ENCODE measurements around the gene ZDBF2. TPM values are rescaled to one million over a fixed set of nuclear protein-coding genes. Genes with fewer than 3 reads are reported as not detected.
"Not testable (repeated sequence)": the region's sequence is repeated elsewhere in the genome, so short reads cannot be mapped to it uniquely, and the experiment has no call there.

ZDBF2 gene
- total and polyA plus RNA-seq, 4 donors: 2.1 to 20.2 (median 9.1) TPM

- ATAC-seq (ENCODE audit: low FRiP score) (no peak), DNase-seq (no peak)
- H3K36me3 ChIP-seq (ENCODE audit: control insufficient read depth in 1 of 2, insufficient read depth in 2 of 2, low read length in 1 of 2): no peaks in the 10 kb centered on the region
- no peaks in the 10 kb centered on the region for H3K4me1 ChIP-seq (ENCODE audit: control insufficient read depth in 1 of 2, insufficient read depth in 2 of 2, low read length in 2 of 2)
- intact Hi-C loops (cut with DNase I): no loop called here
- no peaks in the 10 kb centered on the region for H3K27me3 ChIP-seq (ENCODE audit: control insufficient read depth in 1 of 2, insufficient read depth in 2 of 2, low read length in 1 of 2)
- 78 to 80% methylated on average over 6 of the region's 6 CpGs for WGBS, 2 donors
- H3K9me3 ChIP-seq (ENCODE audit: control insufficient read depth, low read length): peaks cover 3% of the 10 kb centered on the region
- H3K4me3 ChIP-seq (ENCODE audit: low read length in 2 of 2): no peak overlapping the region
- no peak overlapping the region for H3K27ac ChIP-seq (ENCODE audit: low read depth in 1 of 2, low read length in 2 of 2)
These were observed 79.7 kb downstream of the ZDBF2 start for GRCh38 chr2:206354129-206354528.

DNA sequence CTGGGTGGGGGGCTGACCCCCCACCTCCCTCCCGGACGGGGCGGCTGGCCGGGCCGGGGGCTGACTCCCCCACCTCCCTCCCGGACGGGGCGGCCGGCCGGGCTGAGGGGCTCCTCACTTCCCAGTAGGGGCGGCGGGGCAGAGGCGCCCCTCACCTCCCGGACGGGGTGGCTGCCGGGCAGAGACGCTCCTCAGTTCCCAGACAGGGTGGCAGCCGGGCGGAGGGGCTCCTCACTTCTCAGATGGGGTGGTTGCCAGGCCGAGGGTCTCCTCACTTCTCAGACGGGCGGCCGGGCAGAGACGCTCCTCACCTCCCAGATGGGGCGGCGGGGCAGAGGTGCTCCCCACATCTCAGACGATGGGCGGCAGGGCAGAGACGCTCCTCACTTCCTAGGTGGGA, 82.4 kb downstream of the ZDBF2 start:
- H3K36me3 ChIP-seq (ENCODE audit: control insufficient read depth in 1 of 2, insufficient read depth in 2 of 2, low read length in 1 of 2); H3K4me1 ChIP-seq (ENCODE audit: control insufficient read depth in 1 of 2, insufficient read depth in 2 of 2, low read length in 2 of 2); intact Hi-C loops (cut with DNase I); H3K27me3 ChIP-seq (ENCODE audit: control insufficient read depth in 1 of 2, insufficient read depth in 2 of 2, low read length in 1 of 2); H3K9me3 ChIP-seq (ENCODE audit: control insufficient read depth, low read length); ATAC-seq (ENCODE audit: low FRiP score); H3K27ac ChIP-seq (ENCODE audit: low read depth in 1 of 2, low read length in 2 of 2); DNase-seq; H3K4me3 ChIP-seq (ENCODE audit: low read length in 2 of 2): not testable (repeated sequence)
- WGBS, 2 donors: 96 to 99% methylated on average over 26 to 29 of the region's 29 CpGs

DNA sequence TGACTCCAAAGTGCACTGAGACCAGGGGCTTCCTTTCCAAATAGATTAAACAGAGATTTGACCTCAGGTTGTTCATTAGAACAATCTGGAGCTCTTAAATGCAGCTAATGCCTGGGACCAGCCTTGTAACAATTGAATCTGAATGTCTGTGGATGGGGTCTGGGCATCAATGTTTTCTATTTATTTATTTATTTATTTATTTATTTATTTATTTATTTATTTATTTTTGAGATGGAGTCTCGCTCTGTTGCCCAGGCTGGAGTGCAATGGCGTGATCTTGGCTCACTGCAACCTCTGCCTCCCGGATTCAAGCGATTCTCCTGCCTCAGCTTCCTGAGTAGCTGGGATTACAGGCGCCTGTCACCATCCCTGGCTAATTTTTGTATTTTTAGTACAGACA, 86.4 kb downstream of the ZDBF2 start:
- H3K4me1 ChIP-seq (ENCODE audit: control insufficient read depth in 1 of 2, insufficient read depth in 2 of 2, low read length in 2 of 2); H3K36me3 ChIP-seq (ENCODE audit: control insufficient read depth in 1 of 2, insufficient read depth in 2 of 2, low read length in 1 of 2); intact Hi-C loops (cut with DNase I); H3K9me3 ChIP-seq (ENCODE audit: control insufficient read depth, low read length); H3K27ac ChIP-seq (ENCODE audit: low read depth in 1 of 2, low read length in 2 of 2); H3K27me3 ChIP-seq (ENCODE audit: control insufficient read depth in 1 of 2, insufficient read depth in 2 of 2, low read length in 1 of 2); ATAC-seq (ENCODE audit: low FRiP score); H3K4me3 ChIP-seq (ENCODE audit: low read length in 2 of 2); DNase-seq: not testable (repeated sequence)
- WGBS, 2 donors: 83 to 93% methylated on average over 5 of the region's 5 CpGs

DNA sequence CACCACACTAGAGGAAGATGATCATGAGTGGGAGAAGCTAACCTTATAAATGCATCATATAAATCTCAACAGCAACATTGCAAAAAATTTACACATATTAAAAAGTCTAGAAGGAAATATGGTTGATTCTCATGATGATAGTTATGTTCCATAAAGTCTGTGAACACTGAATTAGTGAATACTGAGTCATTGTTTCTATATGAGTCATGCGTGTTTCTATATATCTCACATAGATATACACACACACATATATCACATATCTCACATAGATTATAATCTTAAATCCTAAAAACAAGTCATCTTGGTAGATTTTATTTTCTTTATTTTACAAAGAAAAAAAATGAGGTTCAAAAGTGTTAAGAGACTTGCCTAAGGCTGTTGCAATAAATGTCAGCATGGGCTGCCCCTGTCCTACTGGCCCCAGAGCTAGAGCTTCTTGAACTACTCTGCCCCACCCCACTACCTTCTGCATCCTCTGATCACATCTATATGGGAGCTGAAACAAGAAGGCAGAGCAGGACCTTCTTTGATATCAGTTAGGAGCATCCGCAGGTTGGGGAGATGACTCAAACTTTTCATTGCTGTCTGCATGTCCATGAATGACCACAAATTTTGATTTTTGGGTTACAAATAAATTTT, 87.1 kb downstream of the ZDBF2 start:
- ATAC-seq (ENCODE audit: low FRiP score): no peak

More for the DNA sequence above, 87.1 kb downstream of the ZDBF2 start:
- no peak for DNase-seq
- Histone ChIP-seq H3K4me1 (ENCODE audit: control insufficient read depth in 1 of 2, insufficient read depth in 2 of 2, low read length in 2 of 2) (no peaks in the 10 kb centered on the region), H3K27me3 (ENCODE audit: control insufficient read depth in 1 of 2, insufficient read depth in 2 of 2, low read length in 1 of 2) (no peaks in the 10 kb centered on the region), H3K27ac (ENCODE audit: low read depth in 1 of 2, low read length in 2 of 2) (no peak overlapping the region), H3K36me3 (ENCODE audit: control insufficient read depth in 1 of 2, insufficient read depth in 2 of 2, low read length in 1 of 2) (no peaks in the 10 kb centered on the region), H3K9me3 (ENCODE audit: control insufficient read depth, low read length) (peaks cover 1% of the 10 kb centered on the region), H3K4me3 (ENCODE audit: low read length in 2 of 2) (no peak overlapping the region)
- intact Hi-C loops (cut with DNase I): no loop called here
- WGBS, 2 donors: 92 to 94% methylated on average over 2 of the region's 2 CpGs

Other genes starting within 250 kb of the ZDBF2 start
- 10 to 100 TPM; 28.4 to 33.5 TPM for gene INO80D, start 188.5 kb upstream of the ZDBF2 start, total RNA-seq
- 1 to 10 TPM in 1 of 2 donors, under 1 TPM in 1; 0.88 to 2.5 TPM for gene INO80D, start 188.5 kb upstream of the ZDBF2 start, polyA plus RNA-seq
- 10 to 100 TPM; 65.2 to 67.0 TPM for gene NDUFS1, start 115.2 kb upstream of the ZDBF2 start, total RNA-seq
- gene NDUFS1, start 115.2 kb upstream of the ZDBF2 start, polyA plus RNA-seq: 10 to 100 TPM; 14.4 to 20.3 TPM
- 100 to 1,000 TPM; 367 to 387 TPM for gene EEF1B2, start 114.8 kb upstream of the ZDBF2 start, total RNA-seq
- 1,000 to 10,000 TPM in 1 of 2 donors, 100 to 1,000 TPM in 1; 744 to 1,663 TPM for gene EEF1B2, start 114.8 kb upstream of the ZDBF2 start, polyA plus RNA-seq
- gene ADAM23, start 168.9 kb downstream of the ZDBF2 start, total RNA-seq: 10 to 100 TPM in 1 of 2 donors, 1 to 10 TPM in 1; 4.2 to 11.1 TPM
- gene ADAM23, start 168.9 kb downstream of the ZDBF2 start, polyA plus RNA-seq: 1 to 10 TPM; 1.0 to 1.5 TPM